Liver (tissue), 9 donors: Measurements from ENCODE around the gene HP. TPM values are rescaled to one million over a fixed set of nuclear protein-coding genes. Genes with fewer than 3 reads are reported as not detected.

Experiments used
- DNase-seq: peaks from one replicate; pipeline ENCODE4 v3.0.0-alpha.2; 2017; ENCODE audit warnings: low spot score
- H3K27ac ChIP-seq, 2 donors: one replicate each; pipeline ENCODE4 v1.7.0; 2013; ENCODE audit warnings: inconsistent platforms in 2 of 2, low read length in 2 of 2, control low read depth in 1 of 2, low read depth in 1 of 2, mild to moderate bottlenecking in 1 of 2
- H3K27me3 ChIP-seq, 4 donors: one replicate each; pipeline versions ENCODE4 v1.6.1 to v1.7.0; 2013; ENCODE audit warnings: low read length in 3 of 4, inconsistent platforms in 1 of 4, mild to moderate bottlenecking in 1 of 4, moderate library complexity in 1 of 4; ENCODE audit not compliant: control insufficient read depth in 4 of 4, insufficient read depth in 4 of 4
- H3K36me3 ChIP-seq, 4 donors: one replicate each; pipeline versions ENCODE4 v1.6.1 to v1.7.0; 2013; ENCODE audit warnings: low read length in 3 of 4, mild to moderate bottlenecking in 3 of 4, low read depth in 1 of 4, moderate library complexity in 1 of 4; ENCODE audit not compliant: control insufficient read depth in 4 of 4, insufficient read depth in 3 of 4
- H3K4me1 ChIP-seq, 4 donors: one replicate each; pipeline versions ENCODE4 v1.6.1 to v1.7.0; 2013; ENCODE audit warnings: low read length in 3 of 4, mild to moderate bottlenecking in 3 of 4, moderate library complexity in 1 of 4; ENCODE audit not compliant: control insufficient read depth in 4 of 4, insufficient read depth in 4 of 4
- H3K4me3 ChIP-seq, 3 donors: one replicate each; pipeline versions ENCODE4 v1.6.1 to v1.7.0; 2013; ENCODE audit warnings: low read length in 3 of 3, control low read depth in 1 of 3, low read depth in 1 of 3, mild to moderate bottlenecking in 1 of 3
- H3K9ac ChIP-seq, 2 donors: one replicate each; pipeline ENCODE4 v1.7.0; 2013; ENCODE audit warnings: low read length in 2 of 2, mild to moderate bottlenecking in 2 of 2, moderate library complexity in 2 of 2, control low read depth in 1 of 2, low read depth in 1 of 2
- H3K9me3 ChIP-seq, 4 donors: one replicate each; pipeline versions ENCODE4 v1.6.1 to v1.7.0; 2013; ENCODE audit warnings: low read length in 3 of 4; ENCODE audit not compliant: control insufficient read depth in 4 of 4
- CTCF ChIP-seq: fragments of 150-350 bp; IDR thresholded peaks from 2 replicates; pipeline ENCODE4 v1.5.1; 2017; ENCODE audit warnings: improper control_type of control experiment, low read depth, low read length; ENCODE audit not compliant: missing input control
- EGR1 ChIP-seq, 2 donors: IDR thresholded peaks; 2 replicates each; pipeline ENCODE4 v1.6.1; 2016 to 2018; ENCODE audit warnings: antibody characterized with exemption in 2 of 2, low read depth in 2 of 2
- FOXA1 ChIP-seq: IDR thresholded peaks from 2 replicates; pipeline ENCODE4 v1.6.1; 2016; ENCODE audit warnings: antibody characterized with exemption
- FOXA2 ChIP-seq: IDR thresholded peaks from 2 replicates; pipeline ENCODE4 v1.6.1; 2016; ENCODE audit warnings: antibody characterized with exemption
- GABPA ChIP-seq, 2 donors: IDR thresholded peaks in 1 of 2; conservative IDR thresholded peaks in 1 of 2; 2 replicates each; pipeline ENCODE4 v1.6.1; 2016; ENCODE audit warnings: antibody characterized with exemption in 2 of 2, mild to moderate bottlenecking in 1 of 2, moderate library complexity in 1 of 2
- HNF4A ChIP-seq, 2 donors: conservative IDR thresholded peaks; 2 replicates each; pipeline ENCODE4 v1.6.1; 2016; ENCODE audit warnings: antibody characterized with exemption in 2 of 2, mild to moderate bottlenecking in 2 of 2
- HNF4G ChIP-seq: IDR thresholded peaks from 2 replicates; pipeline ENCODE4 v1.6.1; 2016; ENCODE audit warnings: antibody characterized with exemption
- JUND ChIP-seq, 2 donors: IDR thresholded peaks; 2 replicates each; pipeline ENCODE4 v1.6.1; 2016; ENCODE audit warnings: antibody characterized with exemption in 2 of 2
- NR2F2 ChIP-seq: IDR thresholded peaks from 2 replicates; pipeline ENCODE4 v1.6.1; 2016; ENCODE audit warnings: antibody characterized with exemption
- RAD21 ChIP-seq, 2 donors: IDR thresholded peaks; 2 replicates each; pipeline ENCODE4 v1.6.1; 2016; ENCODE audit warnings: antibody characterized with exemption in 2 of 2, mild to moderate bottlenecking in 2 of 2
- RXRA ChIP-seq, 2 donors: IDR thresholded peaks; 2 replicates each; pipeline ENCODE4 v1.6.1; 2017 to 2018; ENCODE audit warnings: antibody characterized with exemption in 2 of 2, mild to moderate bottlenecking in 1 of 2
- SP1 ChIP-seq: IDR thresholded peaks from 2 replicates; pipeline ENCODE4 v1.6.1; 2018; ENCODE audit warnings: antibody characterized with exemption, mild to moderate bottlenecking
- TAF1 ChIP-seq: conservative IDR thresholded peaks from 2 replicates; pipeline ENCODE4 v1.6.1; 2016; ENCODE audit warnings: antibody characterized with exemption, mild to moderate bottlenecking
- YY1 ChIP-seq: IDR thresholded peaks from 2 replicates; pipeline ENCODE4 v1.6.1; 2016; ENCODE audit warnings: antibody characterized with exemption, mild to moderate bottlenecking
- ZBTB33 ChIP-seq: IDR thresholded peaks from 2 replicates; pipeline ENCODE4 v1.6.1; 2016; ENCODE audit warnings: antibody characterized with exemption
- WGBS: extraction: QIAGEN DNeasy Blood & Tissue Kit; methylation state at CpG from one replicate; pipeline ENCODE4 v1.1.7; 2013; 5-methylcytosine and 5-hydroxymethylcytosine counted together
- polyA plus RNA-seq, 2 donors: library from polyadenylated mRNA; stranded (reverse) in 1 of 2; unstranded in 1 of 2; fragments of 200-250 nt in 1 of 2; fragments of >200 nt in 1 of 2; fragmentation: Nextera tagmentation in 1 of 2; extraction: Ambion mirVana in 1 of 2; gene quantifications; one replicate each; pipeline versions ENCODE4 v1.2.1 to v1.2.3, GENCODE V29; 2013 to 2015
- total RNA-seq, 2 donors: library from RNA; depleted of rRNA; stranded (reverse); fragments of >200 nt; gene quantifications; one replicate each; pipeline ENCODE4 v1.2.3, GENCODE V29; 2014
- TF ChIP-seq, protein P1 (sequence below): IDR thresholded peaks from 2 replicates; pipeline ENCODE4 v1.6.1; 2016; ENCODE audit warnings: antibody characterized with exemption
- TF ChIP-seq, protein P2 (sequence below): IDR thresholded peaks from 2 replicates; pipeline ENCODE4 v1.6.1; 2016; ENCODE audit warnings: antibody characterized with exemption
- TF ChIP-seq, protein P3 (sequence below): IDR thresholded peaks from 2 replicates; pipeline ENCODE4 v1.6.1; 2016; ENCODE audit warnings: antibody characterized with exemption, mild to moderate bottlenecking
- donor health status: healthy.
- donor health status: healthy.
- donor health status: healthy.
- donor health status: healthy.
- donor health status: healthy.

Gene HP
- total and polyA plus RNA-seq, 4 donors: 13,922 to 117,679 (median 53,485) TPM

- H3K27me3 ChIP-seq: no peaks in the 10 kb centered on the region
- H3K36me3 ChIP-seq: peaks cover 7 to 50% (median 32%) of the 10 kb centered on the region in 4 donors
- DNase-seq: no peak
- WGBS: 51% methylated on average over 10 of the region's 10 CpGs
- H3K4me1 ChIP-seq: peaks cover 20 to 75% (median 58%) of the 10 kb centered on the region in 4 donors
- TF ChIP-seq NR2F2: no peak
- peak; percentile 51 for TF ChIP-seq ZBTB33
- TF ChIP-seq, protein P1, sequence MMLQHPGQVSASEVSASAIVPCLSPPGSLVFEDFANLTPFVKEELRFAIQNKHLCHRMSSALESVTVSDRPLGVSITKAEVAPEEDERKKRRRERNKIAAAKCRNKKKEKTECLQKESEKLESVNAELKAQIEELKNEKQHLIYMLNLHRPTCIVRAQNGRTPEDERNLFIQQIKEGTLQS: peak; percentile 61
- TF ChIP-seq SP1: peak; percentile 86
- TF ChIP-seq, protein P2, sequence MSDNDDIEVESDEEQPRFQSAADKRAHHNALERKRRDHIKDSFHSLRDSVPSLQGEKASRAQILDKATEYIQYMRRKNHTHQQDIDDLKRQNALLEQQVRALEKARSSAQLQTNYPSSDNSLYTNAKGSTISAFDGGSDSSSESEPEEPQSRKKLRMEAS: peak; percentile 94
- TF ChIP-seq, protein P3, sequence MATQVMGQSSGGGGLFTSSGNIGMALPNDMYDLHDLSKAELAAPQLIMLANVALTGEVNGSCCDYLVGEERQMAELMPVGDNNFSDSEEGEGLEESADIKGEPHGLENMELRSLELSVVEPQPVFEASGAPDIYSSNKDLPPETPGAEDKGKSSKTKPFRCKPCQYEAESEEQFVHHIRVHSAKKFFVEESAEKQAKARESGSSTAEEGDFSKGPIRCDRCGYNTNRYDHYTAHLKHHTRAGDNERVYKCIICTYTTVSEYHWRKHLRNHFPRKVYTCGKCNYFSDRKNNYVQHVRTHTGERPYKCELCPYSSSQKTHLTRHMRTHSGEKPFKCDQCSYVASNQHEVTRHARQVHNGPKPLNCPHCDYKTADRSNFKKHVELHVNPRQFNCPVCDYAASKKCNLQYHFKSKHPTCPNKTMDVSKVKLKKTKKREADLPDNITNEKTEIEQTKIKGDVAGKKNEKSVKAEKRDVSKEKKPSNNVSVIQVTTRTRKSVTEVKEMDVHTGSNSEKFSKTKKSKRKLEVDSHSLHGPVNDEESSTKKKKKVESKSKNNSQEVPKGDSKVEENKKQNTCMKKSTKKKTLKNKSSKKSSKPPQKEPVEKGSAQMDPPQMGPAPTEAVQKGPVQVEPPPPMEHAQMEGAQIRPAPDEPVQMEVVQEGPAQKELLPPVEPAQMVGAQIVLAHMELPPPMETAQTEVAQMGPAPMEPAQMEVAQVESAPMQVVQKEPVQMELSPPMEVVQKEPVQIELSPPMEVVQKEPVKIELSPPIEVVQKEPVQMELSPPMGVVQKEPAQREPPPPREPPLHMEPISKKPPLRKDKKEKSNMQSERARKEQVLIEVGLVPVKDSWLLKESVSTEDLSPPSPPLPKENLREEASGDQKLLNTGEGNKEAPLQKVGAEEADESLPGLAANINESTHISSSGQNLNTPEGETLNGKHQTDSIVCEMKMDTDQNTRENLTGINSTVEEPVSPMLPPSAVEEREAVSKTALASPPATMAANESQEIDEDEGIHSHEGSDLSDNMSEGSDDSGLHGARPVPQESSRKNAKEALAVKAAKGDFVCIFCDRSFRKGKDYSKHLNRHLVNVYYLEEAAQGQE: peak; percentile 74
- no peak for TF ChIP-seq TAF1
- peak; percentile 67 for TF ChIP-seq FOXA2
- peak in 1 of 2 donors; percentile 84 for TF ChIP-seq EGR1 (IDR thresholded peaks at IDR 0.05; ENCODE audit: low read depth in 2 of 2)
- peak; percentile 56 for TF ChIP-seq FOXA1
- TF ChIP-seq HNF4A (conservative IDR thresholded peaks at IDR 0.05): peak; percentile 54 to 78
- peak; percentile 40 to 62 for TF ChIP-seq RAD21 (IDR thresholded peaks at IDR 0.05)
- no peak for TF ChIP-seq CTCF
- TF ChIP-seq HNF4G: no peak
- TF ChIP-seq GABPA (IDR thresholded peaks at IDR 0.05 in 1 of 2, conservative IDR thresholded peaks at IDR 0.05 in 1 of 2): peak in 1 of 2 donors; percentile 55
- peak; percentile 93 for TF ChIP-seq RXRA (IDR thresholded peaks at IDR 0.05)
- peak; percentile 90 for TF ChIP-seq YY1
- TF ChIP-seq JUND (IDR thresholded peaks at IDR 0.05): peak; percentile 54 to 58
- H3K9me3 ChIP-seq: no peaks in the 10 kb centered on the region
- H3K27ac ChIP-seq: peak overlapping the region; percentile 64 to 82
- no peak overlapping the region for H3K9ac ChIP-seq
- no peak overlapping the region for H3K4me3 ChIP-seq
Observed at GRCh38 chr16:72023962-72024361, 30.3 kb upstream of the HP start.
